H9 (cell line): ENCODE results near the gene MED7. TPM values are rescaled to one million over a fixed set of nuclear protein-coding genes. Genes with fewer than 3 reads are reported as not detected.
A peak's percentile ranks its signal among the peaks of the same experiment; 100 is the strongest.

Source experiments
- DNase-seq: peaks from one replicate; pipeline ENCODE4 v3.0.0-alpha.2; 2017
- H2AFZ ChIP-seq: one replicate; pipeline ENCODE4 v1.6.1; 2013; ENCODE audit warnings: mild to moderate bottlenecking, low read length, control low read depth, moderate library complexity
- H2AK5ac ChIP-seq: 2 replicates; pipeline ENCODE4 v1.6.1; 2013; ENCODE audit warnings: low read length, control low read depth, mixed read lengths; ENCODE audit not compliant: insufficient read length
- H2BK120ac ChIP-seq: one replicate; pipeline ENCODE4 v1.6.1; 2013; ENCODE audit warnings: low read depth, mild to moderate bottlenecking, low read length, control low read depth, inconsistent platforms; ENCODE audit not compliant: poor library complexity, severe bottlenecking
- H2BK12ac ChIP-seq: 2 replicates; pipeline ENCODE4 v1.6.1; 2013; ENCODE audit warnings: low read length, control low read depth, mixed read lengths, low read depth; ENCODE audit not compliant: insufficient read length
- H2BK15ac ChIP-seq: 2 replicates; pipeline ENCODE4 v1.6.1; 2013; ENCODE audit warnings: low read depth, low read length, control low read depth
- H2BK20ac ChIP-seq: one replicate; pipeline ENCODE4 v1.6.1; 2013; ENCODE audit warnings: low read depth, mild to moderate bottlenecking, low read length, control low read depth, inconsistent platforms; ENCODE audit not compliant: poor library complexity, severe bottlenecking
- H2BK5ac ChIP-seq: 2 replicates; pipeline ENCODE4 v1.6.1; 2013; ENCODE audit warnings: low read length, control low read depth, mixed read lengths; ENCODE audit not compliant: insufficient read length
- H3K14ac ChIP-seq: 2 replicates; pipeline ENCODE4 v1.6.1; 2013; ENCODE audit warnings: low read length, control low read depth; ENCODE audit not compliant: insufficient read depth
- H3K18ac ChIP-seq: 2 replicates; pipeline ENCODE4 v1.6.1; 2013; ENCODE audit warnings: low read depth, mild to moderate bottlenecking, mixed read lengths, low read length, control low read depth; ENCODE audit not compliant: insufficient read length
- H3K23ac ChIP-seq: 2 replicates; pipeline ENCODE4 v1.6.1; 2013; ENCODE audit warnings: low read length, control low read depth, mixed read lengths, low read depth; ENCODE audit not compliant: insufficient read length
- H3K23me2 ChIP-seq: 2 replicates; pipeline ENCODE4 v1.6.1; 2013; ENCODE audit warnings: low read depth, mild to moderate bottlenecking, mixed read lengths, low read length, control low read depth; ENCODE audit not compliant: insufficient read length, poor library complexity, severe bottlenecking
- H3K27ac ChIP-seq: 2 replicates; pipeline ENCODE4 v1.5.1; 2013; ENCODE audit warnings: low read length, control low read depth, mixed read lengths, low read depth; ENCODE audit not compliant: insufficient read length
- H3K27me3 ChIP-seq: 2 replicates; pipeline ENCODE4 v1.6.1; 2013; ENCODE audit warnings: low read length, control low read depth, inconsistent platforms; ENCODE audit not compliant: insufficient read depth
- H3K4ac ChIP-seq: 2 replicates; pipeline ENCODE4 v1.6.1; 2013; ENCODE audit warnings: low read depth, mild to moderate bottlenecking, control low read depth, inconsistent platforms, low read length, moderate library complexity
- H3K4me1 ChIP-seq: 2 replicates; pipeline ENCODE4 v1.6.1; 2013; ENCODE audit warnings: low read length, control low read depth, inconsistent platforms; ENCODE audit not compliant: insufficient read depth
- H3K4me2 ChIP-seq: 2 replicates; pipeline ENCODE4 v1.6.1; 2013; ENCODE audit warnings: low read length, control low read depth, mixed read lengths; ENCODE audit not compliant: insufficient read length, insufficient read depth
- H3K56ac ChIP-seq: 2 replicates; pipeline ENCODE4 v1.6.1; 2013; ENCODE audit warnings: low read depth, mild to moderate bottlenecking, mixed read lengths, low read length, control low read depth; ENCODE audit not compliant: insufficient read length
- H3K79me1 ChIP-seq: 2 replicates; pipeline ENCODE4 v1.6.1; 2013; ENCODE audit warnings: low read depth, mild to moderate bottlenecking, moderate library complexity, low read length, control low read depth, inconsistent platforms; ENCODE audit not compliant: insufficient read depth, poor library complexity, severe bottlenecking
- H3K79me2 ChIP-seq: 2 replicates; pipeline ENCODE4 v1.6.1; 2013; ENCODE audit warnings: low read length, control low read depth, inconsistent platforms; ENCODE audit not compliant: insufficient read depth
- H3K9ac ChIP-seq: 2 replicates; pipeline ENCODE4 v1.6.1; 2013; ENCODE audit warnings: low read length, control low read depth, mixed read lengths; ENCODE audit not compliant: insufficient read length; ENCODE audit errors: extremely low read depth
- H3K9me3 ChIP-seq: one replicate; pipeline ENCODE4 v1.6.1; 2013; ENCODE audit warnings: low read depth, low read length, inconsistent platforms; ENCODE audit not compliant: control insufficient read depth
- H3T11ph ChIP-seq: one replicate; pipeline ENCODE4 v1.6.1; 2013; ENCODE audit warnings: mild to moderate bottlenecking, low read length, control low read depth, inconsistent platforms
- H4K20me1 ChIP-seq: one replicate; pipeline ENCODE4 v1.6.1; 2013; ENCODE audit not compliant: control insufficient read depth, insufficient read length, insufficient read depth
- H4K5ac ChIP-seq: 2 replicates; pipeline ENCODE4 v1.6.1; 2013; ENCODE audit warnings: low read depth, mild to moderate bottlenecking, mixed read lengths, low read length, control low read depth; ENCODE audit not compliant: insufficient read length
- H4K8ac ChIP-seq: replicated peaks from 2 replicates; pipeline ENCODE4 v1.6.1; 2013; ENCODE audit warnings: low read length, control low read depth, mixed read lengths, low read depth; ENCODE audit not compliant: insufficient read length
- H4K91ac ChIP-seq: 2 replicates; pipeline ENCODE4 v1.6.1; 2013; ENCODE audit warnings: low read depth, mild to moderate bottlenecking, moderate library complexity, mixed read lengths, low read length, control low read depth; ENCODE audit not compliant: insufficient read length
- H3K27ac Mint-ChIP-seq, 3 experiments: 2 replicates in 2 of 3; 3 replicates in 1 of 3; pipeline ENCODE4 v1.8.0; 2020 to 2021; ENCODE audit warnings: mixed read lengths in 3 of 3, mild to moderate bottlenecking in 1 of 3, moderate library complexity in 1 of 3
- H3K27me3 Mint-ChIP-seq: 2 replicates; pipeline ENCODE4 v1.8.0; 2021; ENCODE audit warnings: low read depth, mild to moderate bottlenecking, moderate library complexity, mixed read lengths
- H3K36me3 Mint-ChIP-seq, 3 experiments: 2 replicates in 2 of 3; 3 replicates in 1 of 3; pipeline ENCODE4 v1.8.0; 2020 to 2021; ENCODE audit warnings: low read depth in 3 of 3, mixed read lengths in 3 of 3; ENCODE audit not compliant: insufficient read depth in 1 of 3
- H3K4me1 Mint-ChIP-seq, 2 experiments: 2 replicates each; pipeline ENCODE4 v1.8.0; 2020; ENCODE audit warnings: mixed read lengths in 2 of 2
- H3K4me3 Mint-ChIP-seq, 2 experiments: 2 replicates in 1 of 2; 3 replicates in 1 of 2; pipeline ENCODE4 v1.8.0; 2020 to 2021; ENCODE audit warnings: mild to moderate bottlenecking in 2 of 2, mixed read lengths in 2 of 2, moderate library complexity in 1 of 2
- H3K9me3 Mint-ChIP-seq, 2 experiments: 2 replicates in 1 of 2; 3 replicates in 1 of 2; pipeline ENCODE4 v1.8.0; 2020; ENCODE audit warnings: mild to moderate bottlenecking in 2 of 2, mixed read lengths in 2 of 2, moderate library complexity in 1 of 2
- CTCF ChIP-seq: fragments of 200-600 bp; sonication (generic); conservative IDR thresholded peaks from 3 replicates; pipeline ENCODE4 v1.8.0; 2021; ENCODE audit warnings: antibody characterized with exemption, mild to moderate bottlenecking
- WGBS: extraction: QIAGEN DNeasy Blood & Tissue Kit; methylation state at CpG from one replicate; pipeline ENCODE4 v1.1.7; 2013; ENCODE audit warnings: missing lambda C conversion rate, low lambda C conversion rate, mixed read lengths; ENCODE audit not compliant: insufficient read length; ENCODE audit errors: extremely low coverage; 5-methylcytosine and 5-hydroxymethylcytosine counted together
- total RNA-seq: library from RNA; stranded (reverse); gene quantifications from 2 replicates; pipeline ENCODE4 v1.2.1, GENCODE V29; 2021

The MED7 gene
- total RNA-seq, 1 experiment from 2014 or later: 10.7 TPM

GRCh38 chr5:157130925-157131324, 11.7 kb downstream of the MED7 start:
- Histone ChIP-seq H2BK15ac (no peak overlapping the region), H3K79me2 (no peaks in the 10 kb centered on the region), H4K20me1 (no peaks in the 10 kb centered on the region), H2AFZ (no peak overlapping the region), H3K4ac (no peak overlapping the region), H4K8ac (no peak overlapping the region), H2BK12ac (no peak overlapping the region), H3K4me2 (no peak overlapping the region), H3K27ac (no peak overlapping the region), H3K23me2 (no peaks in the 10 kb centered on the region), H3K9me3 (no peaks in the 10 kb centered on the region), H3K14ac (no peak overlapping the region), H4K5ac (no peak overlapping the region), H3K79me1 (no peaks in the 10 kb centered on the region), H3K4me1 (no peaks in the 10 kb centered on the region), H3K18ac (no peak overlapping the region), H3K56ac (no peak overlapping the region), H3K23ac (no peak overlapping the region), H2BK20ac (no peak overlapping the region), H3K27me3 (no peaks in the 10 kb centered on the region), H2AK5ac (no peak overlapping the region), H2BK5ac (no peak overlapping the region), H4K91ac (no peak overlapping the region), H2BK120ac (no peak overlapping the region), H3K9ac (no peak overlapping the region), H3T11ph (no peak overlapping the region)
- no peak overlapping the region for H3K4me3 Mint-ChIP-seq
- TF ChIP-seq CTCF: no peak
- H3K27ac Mint-ChIP-seq: peak overlapping the region in 1 of 3 experiments; percentile 67; a peak in 1 of 7 replicates
- no CpG with 5 or more reads among the region's 7 CpGs for WGBS
- peaks cover 5 to 7% of the 10 kb centered on the region in 2 experiments for H3K4me1 Mint-ChIP-seq
- DNase-seq: no peak
- H3K27me3 Mint-ChIP-seq: no peaks in the 10 kb centered on the region
- H3K9me3 Mint-ChIP-seq: no peaks in the 10 kb centered on the region
- H3K36me3 Mint-ChIP-seq: no peaks in the 10 kb centered on the region; a peak in 1 of 7 replicates
